ENCODE results near the gene CFAP97D2.

DNA sequence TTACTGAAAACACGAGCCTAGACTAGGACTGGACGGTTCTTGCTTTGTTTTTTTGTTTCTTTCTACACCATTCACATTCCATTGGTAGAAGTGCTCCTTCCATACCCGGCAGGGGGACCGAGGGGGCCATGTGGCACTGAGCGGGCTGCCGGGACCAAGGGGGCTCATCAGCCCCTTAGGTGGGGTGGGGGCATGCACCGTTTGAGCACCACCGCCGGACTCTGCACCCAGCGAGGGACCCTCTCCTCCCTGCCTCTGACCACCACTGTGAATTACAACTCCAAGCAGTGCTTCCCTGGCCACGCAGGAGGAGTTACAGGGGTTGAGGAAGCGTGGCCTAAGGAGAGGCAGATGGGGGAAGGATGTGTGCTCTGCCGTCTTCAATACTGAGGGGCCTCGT lies 15.0 kb upstream of the CFAP97D2 start:
- TF ChIP-seq, protein P1, sequence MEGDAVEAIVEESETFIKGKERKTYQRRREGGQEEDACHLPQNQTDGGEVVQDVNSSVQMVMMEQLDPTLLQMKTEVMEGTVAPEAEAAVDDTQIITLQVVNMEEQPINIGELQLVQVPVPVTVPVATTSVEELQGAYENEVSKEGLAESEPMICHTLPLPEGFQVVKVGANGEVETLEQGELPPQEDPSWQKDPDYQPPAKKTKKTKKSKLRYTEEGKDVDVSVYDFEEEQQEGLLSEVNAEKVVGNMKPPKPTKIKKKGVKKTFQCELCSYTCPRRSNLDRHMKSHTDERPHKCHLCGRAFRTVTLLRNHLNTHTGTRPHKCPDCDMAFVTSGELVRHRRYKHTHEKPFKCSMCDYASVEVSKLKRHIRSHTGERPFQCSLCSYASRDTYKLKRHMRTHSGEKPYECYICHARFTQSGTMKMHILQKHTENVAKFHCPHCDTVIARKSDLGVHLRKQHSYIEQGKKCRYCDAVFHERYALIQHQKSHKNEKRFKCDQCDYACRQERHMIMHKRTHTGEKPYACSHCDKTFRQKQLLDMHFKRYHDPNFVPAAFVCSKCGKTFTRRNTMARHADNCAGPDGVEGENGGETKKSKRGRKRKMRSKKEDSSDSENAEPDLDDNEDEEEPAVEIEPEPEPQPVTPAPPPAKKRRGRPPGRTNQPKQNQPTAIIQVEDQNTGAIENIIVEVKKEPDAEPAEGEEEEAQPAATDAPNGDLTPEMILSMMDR (IDR thresholded peaks at IDR 0.05; ENCODE audit: poor library complexity): no peak
- no peak for TF ChIP-seq EZH2 (IDR thresholded peaks at IDR 0.05; ENCODE audit: borderline replicate concordance)
- no peak for TF ChIP-seq EZH2phosphoT487 (IDR thresholded peaks at IDR 0.05; ENCODE audit: low read depth, severe bottlenecking, unreplicated experiment)
